DND-41 (cell line): ENCODE measurements around the gene CAMKMT.

Experiments used
- ATAC-seq: fragments of 200-7000 bp; cut with Tn5 transposase; 3 replicates; pipeline ENCODE4 v1.9.1; 2021; ENCODE audit warnings: low read depth; ENCODE audit not compliant: insufficient read depth
- DNase-seq: peaks from one replicate; pipeline ENCODE4 v3.0.0-alpha.2; 2020
- H2AFZ ChIP-seq: 2 replicates; pipeline ENCODE4 v1.6.0; 2012; ENCODE audit warnings: low read depth, low read length
- H3K27ac ChIP-seq: 2 replicates; pipeline ENCODE4 v1.5.1; 2012; ENCODE audit warnings: low read length, inconsistent platforms
- H3K27me3 ChIP-seq: fragments of 200-600 bp; sonication (generic); 2 replicates; pipeline ENCODE4 v1.6.0; 2012; ENCODE audit warnings: low read length, mild to moderate bottlenecking, inconsistent platforms; ENCODE audit not compliant: insufficient read depth, poor library complexity
- H3K36me3 ChIP-seq: 2 replicates; pipeline ENCODE4 v1.5.1; 2012; ENCODE audit warnings: low read length, inconsistent platforms; ENCODE audit not compliant: insufficient read depth
- H3K4me1 ChIP-seq: 2 replicates; pipeline ENCODE4 v1.5.1; 2012; ENCODE audit warnings: mild to moderate bottlenecking, low read length; ENCODE audit not compliant: insufficient read depth
- H3K4me2 ChIP-seq: 2 replicates; pipeline ENCODE4 v1.6.0; 2012; ENCODE audit warnings: mild to moderate bottlenecking, moderate library complexity, low read length, inconsistent platforms; ENCODE audit not compliant: insufficient read depth
- H3K4me3 ChIP-seq, 2 experiments: fragments of 200-600 bp in 1 of 2; shearing (Covaris generic) in 1 of 2; 2 replicates each; pipeline ENCODE4 v1.5.1; 2012 to 2016; ENCODE audit warnings: inconsistent platforms in 2 of 2, low read length in 2 of 2, mild to moderate bottlenecking in 2 of 2, low read depth in 1 of 2, moderate library complexity in 1 of 2
- H3K79me2 ChIP-seq: 2 replicates; pipeline ENCODE4 v1.6.0; 2012; ENCODE audit warnings: low read length, inconsistent platforms; ENCODE audit not compliant: insufficient read depth
- H3K9ac ChIP-seq: 2 replicates; pipeline ENCODE4 v1.6.0; 2012; ENCODE audit warnings: low read depth, mild to moderate bottlenecking, inconsistent platforms, low read length, moderate library complexity
- H3K9me3 ChIP-seq: 2 replicates; pipeline ENCODE4 v1.5.1; 2012; ENCODE audit warnings: low read length, moderate library complexity, mild to moderate bottlenecking, inconsistent platforms; ENCODE audit not compliant: insufficient read depth, severe bottlenecking
- H4K20me1 ChIP-seq: 2 replicates; pipeline ENCODE4 v1.6.0; 2012; ENCODE audit warnings: low read length; ENCODE audit not compliant: insufficient read depth
- CTCF ChIP-seq: IDR thresholded peaks from 2 replicates; pipeline ENCODE4 v1.5.1; 2012; ENCODE audit warnings: borderline replicate concordance, low read length, moderate library complexity, mild to moderate bottlenecking; ENCODE audit not compliant: poor library complexity, severe bottlenecking; ENCODE audit errors: extremely low read depth
- EZH2 ChIP-seq: IDR thresholded peaks from 3 replicates; pipeline ENCODE4 v1.6.1; 2012; ENCODE audit warnings: borderline replicate concordance, low read depth, mild to moderate bottlenecking, moderate library complexity, low read length, inconsistent platforms; ENCODE audit not compliant: severe bottlenecking

Gene CAMKMT

GRCh38 chr2:44456946-44457345 is 95.2 kb downstream of the CAMKMT start:
- no peak overlapping the region for H2AFZ ChIP-seq
- H3K4me2 ChIP-seq = no peak overlapping the region
- H3K36me3 ChIP-seq = no peaks in the 10 kb centered on the region
- no peaks in the 10 kb centered on the region for H3K27me3 ChIP-seq
- DNase-seq = no peak
- H4K20me1 ChIP-seq = no peaks in the 10 kb centered on the region
- TF ChIP-seq EZH2 (no peak), CTCF (no peak)
- no peak overlapping the region for H3K27ac ChIP-seq
- H3K9ac ChIP-seq = no peak overlapping the region
- ATAC-seq = no peak
- H3K4me3 ChIP-seq = no peak overlapping the region
- H3K9me3 ChIP-seq = no peaks in the 10 kb centered on the region
- no peaks in the 10 kb centered on the region for H3K4me1 ChIP-seq
- no peaks in the 10 kb centered on the region for H3K79me2 ChIP-seq

GRCh38 chr2:44459739-44460138 is 98.0 kb downstream of the CAMKMT start:
- no peaks in the 10 kb centered on the region for H3K36me3 ChIP-seq
- no peaks in the 10 kb centered on the region for H3K9me3 ChIP-seq
- no peak overlapping the region for H3K4me2 ChIP-seq
- H3K27me3 ChIP-seq = no peaks in the 10 kb centered on the region
- ATAC-seq = no peak
- H3K27ac ChIP-seq = no peak overlapping the region
- TF ChIP-seq CTCF = no peak
- TF ChIP-seq EZH2 = no peak
- H3K79me2 ChIP-seq = no peaks in the 10 kb centered on the region
- DNase-seq = no peak
- H4K20me1 ChIP-seq = no peaks in the 10 kb centered on the region
- H3K9ac ChIP-seq = no peak overlapping the region
- no peak overlapping the region for H3K4me3 ChIP-seq
- no peaks in the 10 kb centered on the region for H3K4me1 ChIP-seq
- no peak overlapping the region for H2AFZ ChIP-seq

- Histone ChIP-seq H3K4me3 (no peak overlapping the region), H3K27ac (no peak overlapping the region), H4K20me1 (no peaks in the 10 kb centered on the region), H3K9me3 (no peaks in the 10 kb centered on the region), H3K9ac (no peak overlapping the region), H3K36me3 (no peaks in the 10 kb centered on the region), H3K4me2 (no peak overlapping the region), H3K4me1 (no peaks in the 10 kb centered on the region), H2AFZ (no peak overlapping the region), H3K27me3 (no peaks in the 10 kb centered on the region), H3K79me2 (no peaks in the 10 kb centered on the region)
- ATAC-seq = no peak
- TF ChIP-seq EZH2 = no peak
- TF ChIP-seq CTCF = no peak
- DNase-seq = no peak
Measured at GRCh38 chr2:44462934-44463849, 101.4 kb downstream of the CAMKMT start.
